PC-3 (cell line): ENCODE results near the gene SCAMP4. TPM values are rescaled to one million over a fixed set of nuclear protein-coding genes. Genes with fewer than 3 reads are reported as not detected.

ENCODE experiments used
- ATAC-seq: fragments of 200-7000 bp; cut with Tn5 transposase; 2 replicates; pipeline ENCODE4 v1.9.1; 2020; ENCODE audit warnings: mild to moderate bottlenecking, moderate library complexity
- BruUV-seq: library from RNA; stranded (reverse); fragments of 400-500 nt; replicated peaks from 2 replicates; lab custom pipeline; 2021; lab: Mats Ljungman, UMichigan
- CTCF ChIA-PET: fragments of 300-600 bp; sonication (Branson Sonifier 250); formaldehyde crosslinking; loops from one replicate; lab custom pipeline; 2022; ENCODE audit warnings: antibody characterized with exemption; lab: Charles Lee
- POLR2A ChIA-PET: fragments of 300-600 bp; sonication (Branson Sonifier 250); formaldehyde crosslinking; loops from one replicate; lab custom pipeline; 2022; ENCODE audit warnings: antibody characterized with exemption; ENCODE audit not compliant: unreplicated experiment; lab: Charles Lee
- DNase-seq: peaks from one replicate; pipeline ENCODE4 v3.0.0-alpha.2; 2015
- H2AFZ ChIP-seq: fragments of 300-600 bp; sonication (generic); 2 replicates; pipeline ENCODE4 v1.6.0; 2016; ENCODE audit warnings: antibody characterized with exemption, low read length
- H3F3A ChIP-seq: fragments of 300-600 bp; sonication (generic); one replicate; pipeline ENCODE4 v1.6.0; 2017; ENCODE audit warnings: antibody characterized with exemption, low read length, control low read depth, mild to moderate bottlenecking; ENCODE audit not compliant: unreplicated experiment
- H3K27ac ChIP-seq: fragments of 300-600 bp; sonication (generic); 2 replicates; pipeline ENCODE4 v1.5.1; 2016; ENCODE audit warnings: mild to moderate bottlenecking, low read length
- H3K27me3 ChIP-seq: fragments of 300-600 bp; sonication (generic); 2 replicates; pipeline ENCODE4 v1.6.1; 2016; ENCODE audit warnings: low read length, mixed read lengths
- H3K36me3 ChIP-seq: fragments of 300-600 bp; sonication (generic); 2 replicates; pipeline ENCODE4 v1.6.1; 2016; ENCODE audit warnings: low read depth, mixed run types, low read length, mixed read lengths
- H3K4me1 ChIP-seq: fragments of 300-600 bp; sonication (generic); 2 replicates; pipeline ENCODE4 v1.5.1; 2016; ENCODE audit warnings: low read length; ENCODE audit not compliant: insufficient read depth
- H3K4me2 ChIP-seq: fragments of 300-600 bp; sonication (generic); 2 replicates; pipeline ENCODE4 v1.6.0; 2016; ENCODE audit warnings: low read length
- H3K4me3 ChIP-seq: fragments of 300-600 bp; sonication (generic); 2 replicates; pipeline ENCODE4 v1.5.1; 2016; ENCODE audit warnings: mild to moderate bottlenecking, low read length, mixed read lengths
- H3K79me2 ChIP-seq: fragments of 300-600 bp; sonication (generic); 2 replicates; pipeline ENCODE4 v1.6.1; 2017; ENCODE audit warnings: low read length, mixed read lengths
- H3K9ac ChIP-seq: fragments of 300-600 bp; sonication (generic); 2 replicates; pipeline ENCODE4 v1.6.0; 2016; ENCODE audit warnings: mild to moderate bottlenecking, low read length
- H3K9me2 ChIP-seq: fragments of 300-600 bp; sonication (generic); replicated peaks from 2 replicates; pipeline ENCODE4 v1.6.1; 2016; ENCODE audit warnings: mixed run types, low read length, mixed read lengths
- H3K9me3 ChIP-seq: fragments of 300-600 bp; sonication (generic); 2 replicates; pipeline ENCODE4 v1.6.1; 2016; ENCODE audit warnings: low read length, mixed read lengths
- H4K20me1 ChIP-seq: fragments of 300-600 bp; sonication (generic); 2 replicates; pipeline ENCODE4 v1.6.1; 2016; ENCODE audit warnings: low read length, mixed read lengths
- CTCF ChIP-seq: fragments of 300-600 bp; sonication (generic); conservative IDR thresholded peaks from 2 replicates; pipeline ENCODE4 v1.5.1; 2017; ENCODE audit warnings: antibody characterized with exemption, low read depth, mild to moderate bottlenecking, low read length
- EZH2 ChIP-seq: fragments of 300-600 bp; sonication (generic); IDR thresholded peaks from one replicate; pipeline ENCODE4 v1.6.1; 2017; ENCODE audit warnings: antibody characterized with exemption, mild to moderate bottlenecking, low read length; ENCODE audit not compliant: unreplicated experiment
- EZH2phosphoT487 ChIP-seq: fragments of 300-600 bp; sonication (generic); IDR thresholded peaks from 2 replicates; pipeline ENCODE4 v1.6.1; 2018; ENCODE audit warnings: mild to moderate bottlenecking, antibody characterized with exemption, low read length, borderline replicate concordance
- intact Hi-C: fragments of 100-400 bp; cut with micrococcal nuclease; formaldehyde crosslinking; loops from 2 replicates; pipeline ENCODE4 v1.9.0; 2023
- total RNA-seq: library from RNA; depleted of rRNA; stranded (reverse); fragments of >200 nt; gene quantifications from 2 replicates; pipeline ENCODE4 v1.2.3, GENCODE V29; 2014

Gene SCAMP4
- total RNA-seq, 1 experiment from 2014 or later, result 61.5 TPM

- no peak overlapping the region for H3K27ac ChIP-seq
- POLR2A ChIA-PET, result no interaction called here
- H3K9ac ChIP-seq, result peak overlapping the region; percentile 31
- no TSS peak for BruUV-seq
- peaks cover 8% of the 10 kb centered on the region; the same call in 1 of the 2 replicates for H3K4me1 ChIP-seq
- H3F3A ChIP-seq, result no peaks in the 10 kb centered on the region
- DNase-seq (peak; percentile 76), ATAC-seq (peak; percentile 80)
- intact Hi-C loops, result no loop called here
- H3K4me3 ChIP-seq, result peak overlapping the region; percentile 67
- H4K20me1 ChIP-seq, result no peaks in the 10 kb centered on the region
- H3K9me3 ChIP-seq, result no peaks in the 10 kb centered on the region
- TF ChIP-seq EZH2 (no peak), CTCF (peak; percentile 70)
- no peaks in the 10 kb centered on the region for H3K27me3 ChIP-seq
- no peaks in the 10 kb centered on the region for H3K9me2 ChIP-seq
- H3K79me2 ChIP-seq, result no peaks in the 10 kb centered on the region
- H3K4me2 ChIP-seq, result peak overlapping the region; percentile 92
- no peaks in the 10 kb centered on the region for H3K36me3 ChIP-seq
- CTCF ChIA-PET, result interaction anchor here (1.0 kb wide), 1 partner anchor 65 kb away, joined by 3 read pairs; no protein-coding TSS in a partner anchor
- peak overlapping the region; percentile 89 for H2AFZ ChIP-seq
Observed at GRCh38 chr19:1929021-1929742, 24.0 kb downstream of the SCAMP4 start.

DNA sequence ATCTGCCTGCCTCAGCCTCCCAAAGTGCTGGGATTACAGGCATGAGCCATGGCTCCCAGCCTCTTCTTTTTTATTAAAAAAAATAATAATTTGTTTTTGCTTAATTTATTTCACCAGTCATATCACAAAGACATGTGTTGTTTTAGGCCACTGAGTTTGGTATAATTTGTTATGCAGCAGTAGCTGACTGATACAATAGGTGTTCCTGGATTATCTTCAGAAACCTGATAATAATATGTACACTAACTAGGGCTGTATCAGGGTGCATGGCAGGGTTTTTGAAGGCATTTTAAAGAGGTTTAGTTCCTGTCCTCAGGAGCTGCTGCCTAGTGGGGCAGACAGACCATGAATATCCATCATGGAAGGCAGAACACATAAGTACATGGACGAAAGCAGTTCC is 26.2 kb downstream of the SCAMP4 start:
- Histone ChIP-seq H3K27me3 (no peaks in the 10 kb centered on the region), H3K36me3 (no peaks in the 10 kb centered on the region), H3K4me2 (no peak overlapping the region), H3K9me2 (no peaks in the 10 kb centered on the region), H4K20me1 (no peaks in the 10 kb centered on the region), H3F3A (no peaks in the 10 kb centered on the region), H3K27ac (no peak overlapping the region), H3K4me1 (peaks cover 8% of the 10 kb centered on the region; the same call in 1 of the 2 replicates), H3K79me2 (no peaks in the 10 kb centered on the region), H3K9me3 (no peaks in the 10 kb centered on the region), H2AFZ (no peak overlapping the region), H3K4me3 (no peak overlapping the region), H3K9ac (no peak overlapping the region)
- intact Hi-C loops, result loop anchor here (5.0 kb wide), 1 partner anchor 41 kb away; no protein-coding TSS in a partner anchor
- no TSS peak for BruUV-seq
- TF ChIP-seq EZH2phosphoT487, result no peak
- TF ChIP-seq CTCF, result no peak
- no peak for TF ChIP-seq EZH2
- ChIA-PET CTCF (no interaction called here), POLR2A (no interaction called here)
- ATAC-seq, result no peak
- no peak for DNase-seq

DNA sequence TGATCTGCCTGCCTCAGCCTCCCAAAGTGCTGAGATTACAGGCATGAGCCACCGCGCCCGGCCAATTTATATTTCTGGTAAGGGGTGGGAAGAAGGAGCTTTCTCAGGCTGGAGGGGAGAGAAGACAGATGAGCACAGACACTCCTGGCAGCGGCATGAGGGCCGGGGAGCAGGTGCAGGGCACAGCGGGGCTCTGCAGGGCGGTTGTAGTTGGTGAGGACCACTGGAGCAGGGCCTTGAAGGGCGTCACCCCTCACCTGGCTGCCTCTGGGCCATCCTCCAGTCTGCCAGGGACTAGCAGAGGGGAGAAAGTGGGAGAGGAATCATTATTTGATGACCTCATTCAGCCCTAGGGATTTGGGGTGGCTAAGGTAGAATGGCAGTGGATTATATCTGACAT is 27.2 kb downstream of the SCAMP4 start:
- H3K36me3 ChIP-seq, result no peaks in the 10 kb centered on the region
- no peaks in the 10 kb centered on the region for H3K79me2 ChIP-seq
- H3K4me3 ChIP-seq, result no peak overlapping the region
- ChIA-PET POLR2A (no interaction called here), CTCF (no interaction called here)
- H3K4me1 ChIP-seq, result peaks cover 8% of the 10 kb centered on the region; the same call in 1 of the 2 replicates
- H2AFZ ChIP-seq, result no peak overlapping the region
- ATAC-seq (no peak), DNase-seq (no peak)
- no peak overlapping the region for H3K4me2 ChIP-seq
- H3F3A ChIP-seq, result no peaks in the 10 kb centered on the region
- H4K20me1 ChIP-seq, result no peaks in the 10 kb centered on the region
- no TSS peak for BruUV-seq
- H3K9ac ChIP-seq, result no peak overlapping the region
- no peak overlapping the region for H3K27ac ChIP-seq
- H3K27me3 ChIP-seq, result no peaks in the 10 kb centered on the region
- H3K9me3 ChIP-seq, result no peaks in the 10 kb centered on the region
- intact Hi-C loops, result loop anchor here (5.0 kb wide), 1 partner anchor 40 kb away; no protein-coding TSS in a partner anchor
- no peaks in the 10 kb centered on the region for H3K9me2 ChIP-seq
- TF ChIP-seq CTCF, result no peak
